ENCODE measurements around the gene REST. TPM values are rescaled to one million over a fixed set of nuclear protein-coding genes. Genes with fewer than 3 reads are reported as not detected.

REST gene
- total RNA-seq, 1 experiment from 2014 or later: 38.8 TPM

DNA sequence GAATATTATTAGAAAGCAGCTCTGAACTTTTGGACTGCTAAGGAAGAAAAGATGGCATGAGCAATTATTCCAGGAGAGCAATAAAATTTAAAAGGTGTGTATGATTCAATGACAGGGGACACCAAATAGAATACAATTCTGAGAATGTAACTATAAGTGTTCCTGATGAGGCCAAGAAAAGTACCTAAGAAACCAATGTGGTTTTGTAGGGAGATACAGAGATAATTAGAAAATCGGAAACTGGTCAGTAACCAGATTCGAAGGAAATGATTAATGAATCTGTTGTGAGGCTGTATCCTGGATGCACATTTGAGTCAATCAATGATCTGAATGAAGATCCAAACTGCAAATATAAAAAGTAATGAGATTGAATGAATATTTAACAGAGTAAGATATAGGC, 63.7 kb downstream of the REST start:
- Histone ChIP-seq H3K9me3 (ENCODE audit: control insufficient read depth, insufficient read depth, low read depth, low read length) (no peaks in the 10 kb centered on the region), H3K36me3 (ENCODE audit: control insufficient read depth, insufficient read depth, low read length) (peaks cover 30% of the 10 kb centered on the region), H3K27me3 (ENCODE audit: control insufficient read depth, insufficient read depth, low read length) (no peaks in the 10 kb centered on the region), H3K4me3 (ENCODE audit: low read depth in 2 of 2, low read length in 2 of 2) (no peak overlapping the region), H3K27ac (ENCODE audit: low read length) (no peak overlapping the region), H3K4me1 (ENCODE audit: control insufficient read depth, insufficient read depth, low read length) (no peaks in the 10 kb centered on the region)
- TF ChIP-seq SIN3A (IDR thresholded peaks at IDR 0.05; ENCODE audit: borderline replicate concordance, insufficient read depth, low read depth, low read length) (no peak), POLR2AphosphoS5 (IDR thresholded peaks at IDR 0.05; ENCODE audit: low read depth, low read length) (no peak), CTCF (IDR thresholded peaks at IDR 0.05) (no peak), TCF7L2 (IDR thresholded peaks at IDR 0.05; ENCODE audit: low read depth, low read length) (no peak)
- TF ChIP-seq, protein P1, sequence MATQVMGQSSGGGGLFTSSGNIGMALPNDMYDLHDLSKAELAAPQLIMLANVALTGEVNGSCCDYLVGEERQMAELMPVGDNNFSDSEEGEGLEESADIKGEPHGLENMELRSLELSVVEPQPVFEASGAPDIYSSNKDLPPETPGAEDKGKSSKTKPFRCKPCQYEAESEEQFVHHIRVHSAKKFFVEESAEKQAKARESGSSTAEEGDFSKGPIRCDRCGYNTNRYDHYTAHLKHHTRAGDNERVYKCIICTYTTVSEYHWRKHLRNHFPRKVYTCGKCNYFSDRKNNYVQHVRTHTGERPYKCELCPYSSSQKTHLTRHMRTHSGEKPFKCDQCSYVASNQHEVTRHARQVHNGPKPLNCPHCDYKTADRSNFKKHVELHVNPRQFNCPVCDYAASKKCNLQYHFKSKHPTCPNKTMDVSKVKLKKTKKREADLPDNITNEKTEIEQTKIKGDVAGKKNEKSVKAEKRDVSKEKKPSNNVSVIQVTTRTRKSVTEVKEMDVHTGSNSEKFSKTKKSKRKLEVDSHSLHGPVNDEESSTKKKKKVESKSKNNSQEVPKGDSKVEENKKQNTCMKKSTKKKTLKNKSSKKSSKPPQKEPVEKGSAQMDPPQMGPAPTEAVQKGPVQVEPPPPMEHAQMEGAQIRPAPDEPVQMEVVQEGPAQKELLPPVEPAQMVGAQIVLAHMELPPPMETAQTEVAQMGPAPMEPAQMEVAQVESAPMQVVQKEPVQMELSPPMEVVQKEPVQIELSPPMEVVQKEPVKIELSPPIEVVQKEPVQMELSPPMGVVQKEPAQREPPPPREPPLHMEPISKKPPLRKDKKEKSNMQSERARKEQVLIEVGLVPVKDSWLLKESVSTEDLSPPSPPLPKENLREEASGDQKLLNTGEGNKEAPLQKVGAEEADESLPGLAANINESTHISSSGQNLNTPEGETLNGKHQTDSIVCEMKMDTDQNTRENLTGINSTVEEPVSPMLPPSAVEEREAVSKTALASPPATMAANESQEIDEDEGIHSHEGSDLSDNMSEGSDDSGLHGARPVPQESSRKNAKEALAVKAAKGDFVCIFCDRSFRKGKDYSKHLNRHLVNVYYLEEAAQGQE (IDR thresholded peaks at IDR 0.05; ENCODE audit: insufficient read depth in 1 of 2, low read depth in 2 of 2, low read length in 1 of 2): no peak
- no peak for DNase-seq (ENCODE audit: low read depth, low spot score)
- ChIA-PET CTCF (no interaction called here), POLR2A (interaction anchor here (0.6 kb wide), 1 partner anchor 781 kb away, joined by 4 read pairs; no protein-coding TSS in a partner anchor)
- in situ Hi-C loops (cut with HindIII; ENCODE audit: low pct_unique_long_range_greater_than_20kb, low sequenced_read_pairs): no loop called here
- intact Hi-C loops (cut with micrococcal nuclease; ENCODE audit: unreplicated experiment): no loop called here
- BruUV-seq (replicated peaks): no TSS peak
- no peak for ATAC-seq

DNA sequence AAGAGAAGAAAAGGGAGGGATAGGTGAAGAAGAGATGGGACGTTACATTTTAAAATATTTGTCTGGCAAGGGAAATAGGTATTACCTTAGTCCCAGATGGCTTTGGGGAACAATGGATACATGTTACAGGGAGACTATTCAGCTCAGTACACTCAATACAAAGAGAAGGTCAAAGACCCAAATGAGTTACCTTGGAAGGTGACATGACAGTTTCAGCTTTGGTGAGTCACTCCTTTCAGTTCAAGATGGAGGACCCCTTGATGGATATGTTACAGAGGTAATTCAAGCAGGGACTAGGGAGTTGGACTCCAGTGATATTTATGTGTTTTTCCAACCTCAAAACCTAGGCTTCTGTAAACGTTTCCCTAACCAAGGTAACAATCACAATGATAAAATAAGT, 64.7 kb downstream of the REST start:
- in situ Hi-C loops (cut with HindIII; ENCODE audit: low pct_unique_long_range_greater_than_20kb, low sequenced_read_pairs): no loop called here
- intact Hi-C loops (cut with micrococcal nuclease; ENCODE audit: unreplicated experiment): no loop called here
- Histone ChIP-seq H3K4me1 (ENCODE audit: control insufficient read depth, insufficient read depth, low read length) (no peaks in the 10 kb centered on the region), H3K36me3 (ENCODE audit: control insufficient read depth, insufficient read depth, low read length) (peaks cover 32% of the 10 kb centered on the region), H3K27ac (ENCODE audit: low read length) (no peak overlapping the region), H3K27me3 (ENCODE audit: control insufficient read depth, insufficient read depth, low read length) (no peaks in the 10 kb centered on the region), H3K9me3 (ENCODE audit: control insufficient read depth, insufficient read depth, low read depth, low read length) (no peaks in the 10 kb centered on the region), H3K4me3 (ENCODE audit: low read depth in 2 of 2, low read length in 2 of 2) (no peak overlapping the region)
- TF ChIP-seq, protein P1 (IDR thresholded peaks at IDR 0.05; ENCODE audit: insufficient read depth in 1 of 2, low read depth in 2 of 2, low read length in 1 of 2): no peak
- no peak for TF ChIP-seq SIN3A (IDR thresholded peaks at IDR 0.05; ENCODE audit: borderline replicate concordance, insufficient read depth, low read depth, low read length)
- no peak for TF ChIP-seq TCF7L2 (IDR thresholded peaks at IDR 0.05; ENCODE audit: low read depth, low read length)
- TF ChIP-seq POLR2AphosphoS5 (IDR thresholded peaks at IDR 0.05; ENCODE audit: low read depth, low read length): no peak
- TF ChIP-seq CTCF (IDR thresholded peaks at IDR 0.05): no peak
- ATAC-seq (no peak), DNase-seq (ENCODE audit: low read depth, low spot score) (no peak)
- BruUV-seq (replicated peaks): TSS peak; percentile 48
- ChIA-PET CTCF (no interaction called here), POLR2A (no interaction called here)

Data from Panc1 (cell line).